ENCODE results near the gene FGF2.
"Not testable (repeated sequence)": the region's sequence is repeated elsewhere in the genome, so short reads cannot be mapped to it uniquely, and the experiment has no call there.

The FGF2 gene

DNA sequence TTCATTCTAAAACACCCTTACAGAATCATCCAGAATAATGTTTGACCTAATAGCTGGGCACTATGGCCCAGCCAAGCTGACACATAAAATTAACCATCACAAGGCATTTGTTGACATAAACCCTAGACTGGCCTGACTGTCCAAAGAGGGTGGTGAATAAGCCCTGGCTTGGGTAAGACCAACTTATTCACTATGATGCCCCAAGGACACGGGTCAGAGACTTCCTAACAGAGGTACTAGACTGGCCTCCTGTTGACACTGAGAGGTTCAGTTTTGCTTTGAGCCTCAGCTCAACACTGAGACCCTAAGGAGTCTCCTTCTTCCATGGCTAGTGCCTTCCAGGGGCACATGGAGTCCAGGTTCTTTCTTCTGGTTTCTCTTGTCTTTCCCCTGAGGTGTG lies 21.3 kb downstream of the FGF2 start:
- H3K27ac ChIP-seq, result no peak overlapping the region
- no peak for TF ChIP-seq ZFX (IDR thresholded peaks at IDR 0.05; ENCODE audit: borderline replicate concordance)
- TF ChIP-seq, protein P1, sequence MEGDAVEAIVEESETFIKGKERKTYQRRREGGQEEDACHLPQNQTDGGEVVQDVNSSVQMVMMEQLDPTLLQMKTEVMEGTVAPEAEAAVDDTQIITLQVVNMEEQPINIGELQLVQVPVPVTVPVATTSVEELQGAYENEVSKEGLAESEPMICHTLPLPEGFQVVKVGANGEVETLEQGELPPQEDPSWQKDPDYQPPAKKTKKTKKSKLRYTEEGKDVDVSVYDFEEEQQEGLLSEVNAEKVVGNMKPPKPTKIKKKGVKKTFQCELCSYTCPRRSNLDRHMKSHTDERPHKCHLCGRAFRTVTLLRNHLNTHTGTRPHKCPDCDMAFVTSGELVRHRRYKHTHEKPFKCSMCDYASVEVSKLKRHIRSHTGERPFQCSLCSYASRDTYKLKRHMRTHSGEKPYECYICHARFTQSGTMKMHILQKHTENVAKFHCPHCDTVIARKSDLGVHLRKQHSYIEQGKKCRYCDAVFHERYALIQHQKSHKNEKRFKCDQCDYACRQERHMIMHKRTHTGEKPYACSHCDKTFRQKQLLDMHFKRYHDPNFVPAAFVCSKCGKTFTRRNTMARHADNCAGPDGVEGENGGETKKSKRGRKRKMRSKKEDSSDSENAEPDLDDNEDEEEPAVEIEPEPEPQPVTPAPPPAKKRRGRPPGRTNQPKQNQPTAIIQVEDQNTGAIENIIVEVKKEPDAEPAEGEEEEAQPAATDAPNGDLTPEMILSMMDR (IDR thresholded peaks at IDR 0.05), result no peak

DNA sequence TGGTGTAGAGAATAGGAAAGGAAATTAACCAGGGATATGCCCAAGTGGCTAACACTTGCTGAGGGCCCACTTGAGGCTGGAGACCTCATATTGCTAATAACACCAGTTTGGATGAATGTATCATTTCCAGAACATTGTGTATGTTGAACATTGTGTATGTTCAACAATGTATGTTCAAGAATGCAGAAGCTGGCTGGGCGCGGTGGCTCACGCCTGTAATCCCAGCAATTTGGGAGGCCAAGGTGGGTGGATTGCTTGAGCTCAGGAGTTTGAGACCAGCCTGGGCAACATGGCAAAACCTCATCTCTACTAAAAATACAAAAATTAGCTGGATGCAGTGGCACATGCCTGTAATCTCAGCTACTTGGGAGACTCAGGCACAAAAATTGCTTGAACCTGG lies 23.2 kb downstream of the FGF2 start:
- H3K27ac ChIP-seq, result not testable (repeated sequence)

DNA sequence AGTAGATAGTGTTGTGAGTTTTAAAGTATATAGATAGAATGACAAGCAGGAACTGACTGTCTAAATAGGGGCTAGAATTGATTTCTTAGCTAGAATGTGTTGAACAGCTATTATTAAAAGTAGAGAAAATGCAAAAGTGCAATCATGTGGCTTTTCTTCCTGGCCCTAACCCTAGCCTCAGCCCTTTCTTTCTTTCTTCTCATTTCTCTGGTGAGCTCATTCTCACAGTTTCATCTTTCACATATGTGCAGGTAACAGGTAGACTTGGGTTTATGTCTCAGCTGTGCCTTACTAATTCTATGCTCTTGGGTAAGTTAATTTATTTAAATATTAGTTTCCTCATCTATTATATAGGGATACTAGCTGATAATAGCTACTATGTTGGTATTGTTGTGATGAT lies 24.9 kb downstream of the FGF2 start:
- H3K27ac ChIP-seq, result no peak overlapping the region
- TF ChIP-seq, protein P1 (IDR thresholded peaks at IDR 0.05), result no peak
- TF ChIP-seq ZFX (IDR thresholded peaks at IDR 0.05; ENCODE audit: borderline replicate concordance), result no peak

DNA sequence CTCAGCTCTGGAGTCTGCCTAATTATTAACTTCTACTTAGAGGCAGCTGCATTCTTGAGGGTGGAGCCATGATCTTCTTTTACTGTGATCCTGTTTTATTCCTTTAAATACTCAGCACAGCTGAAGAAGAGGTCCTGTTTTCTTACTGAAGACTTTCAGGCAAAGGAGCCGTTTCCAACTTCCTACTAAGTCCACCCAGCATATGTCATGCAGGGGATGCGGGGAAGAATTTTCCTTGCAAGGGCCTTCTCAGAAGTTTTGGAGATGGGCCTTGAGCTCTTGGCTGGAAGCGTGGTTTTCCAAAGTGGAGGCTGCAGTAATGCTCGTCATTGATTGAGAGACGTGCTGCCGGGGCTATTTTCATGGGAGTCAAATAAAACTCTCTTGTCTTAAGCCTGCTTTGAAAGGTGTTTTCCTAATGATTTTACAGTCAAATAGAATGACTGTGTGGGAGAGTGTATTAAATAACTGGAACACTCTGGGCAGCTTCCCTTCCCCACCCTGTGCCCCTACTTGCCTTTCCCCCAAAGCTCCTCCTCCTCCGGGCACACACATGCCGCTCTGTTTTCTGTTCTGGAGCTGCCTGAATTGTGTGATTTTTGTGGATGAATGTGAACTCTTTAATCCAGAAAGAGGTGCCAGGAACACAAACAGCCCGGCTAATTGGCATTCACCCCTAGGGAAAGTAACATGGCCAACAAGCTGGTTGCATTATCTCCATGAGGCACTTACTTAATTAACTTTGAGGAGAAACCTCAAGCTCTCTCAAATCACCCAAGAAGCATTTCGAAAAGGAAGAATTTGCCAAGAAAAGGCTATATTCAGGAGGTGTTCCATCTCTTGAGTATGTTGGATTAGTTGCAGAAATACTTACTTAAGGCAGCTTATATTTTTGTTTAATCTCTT lies 28.1 kb downstream of the FGF2 start:
- TF ChIP-seq ZFX (IDR thresholded peaks at IDR 0.05; ENCODE audit: borderline replicate concordance), result no peak
- TF ChIP-seq, protein P1 (IDR thresholded peaks at IDR 0.05), result no peak
- no peak overlapping the region for H3K27ac ChIP-seq

DNA sequence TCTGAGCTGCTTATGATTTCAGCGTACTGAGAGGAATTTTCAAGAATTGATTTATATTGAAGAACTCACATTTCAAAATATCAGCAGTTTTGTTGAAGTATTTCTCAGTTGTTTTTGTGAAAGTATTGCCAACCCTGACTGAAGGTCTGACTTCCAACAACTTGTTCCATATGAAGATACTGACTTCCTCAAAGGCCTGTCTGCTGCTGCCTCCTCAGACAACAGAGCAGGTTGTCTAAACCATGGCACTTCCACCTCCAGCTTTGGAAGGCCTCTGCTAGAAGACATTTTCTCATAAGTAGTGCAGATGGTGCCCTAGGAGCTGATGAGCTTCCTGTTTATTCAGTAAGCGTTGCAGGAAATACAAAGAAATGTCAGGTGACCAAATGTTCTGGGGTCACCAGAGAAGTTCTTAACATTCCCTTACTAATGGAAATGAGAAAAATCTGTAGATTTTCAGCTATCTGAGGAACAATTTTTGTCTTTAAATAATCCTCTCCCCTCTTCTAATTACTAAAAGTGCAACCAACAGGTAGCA lies 28.8 kb downstream of the FGF2 start:
- TF ChIP-seq ZFX (IDR thresholded peaks at IDR 0.05; ENCODE audit: borderline replicate concordance), result no peak
- TF ChIP-seq, protein P1 (IDR thresholded peaks at IDR 0.05), result no peak

DNA sequence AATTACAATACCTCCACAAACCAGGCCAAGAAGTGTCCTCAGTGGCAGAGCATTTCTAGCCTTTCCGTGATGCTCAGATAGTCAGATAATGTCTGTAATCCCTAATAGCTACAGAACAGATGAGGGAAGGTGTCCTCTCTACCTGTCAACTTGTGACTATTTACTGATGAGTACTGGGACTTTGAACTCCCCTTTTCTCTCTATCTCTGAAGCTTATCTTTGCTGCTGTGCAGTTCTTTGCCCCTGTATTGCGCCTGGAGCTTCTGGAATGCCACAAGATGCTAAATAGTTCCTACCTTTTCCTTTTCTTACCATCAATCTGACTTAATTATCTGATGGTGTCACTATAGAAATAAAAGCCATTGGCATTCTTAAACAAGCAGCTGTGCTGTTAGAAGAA lies 30.5 kb downstream of the FGF2 start:
- H3K27ac ChIP-seq, result no peak overlapping the region
- TF ChIP-seq, protein P1 (IDR thresholded peaks at IDR 0.05), result no peak
- TF ChIP-seq ZFX (IDR thresholded peaks at IDR 0.05; ENCODE audit: borderline replicate concordance), result no peak

More for the DNA sequence above, 28.8 kb downstream of the FGF2 start:
- H3K27ac ChIP-seq, result no peak overlapping the region

DNA sequence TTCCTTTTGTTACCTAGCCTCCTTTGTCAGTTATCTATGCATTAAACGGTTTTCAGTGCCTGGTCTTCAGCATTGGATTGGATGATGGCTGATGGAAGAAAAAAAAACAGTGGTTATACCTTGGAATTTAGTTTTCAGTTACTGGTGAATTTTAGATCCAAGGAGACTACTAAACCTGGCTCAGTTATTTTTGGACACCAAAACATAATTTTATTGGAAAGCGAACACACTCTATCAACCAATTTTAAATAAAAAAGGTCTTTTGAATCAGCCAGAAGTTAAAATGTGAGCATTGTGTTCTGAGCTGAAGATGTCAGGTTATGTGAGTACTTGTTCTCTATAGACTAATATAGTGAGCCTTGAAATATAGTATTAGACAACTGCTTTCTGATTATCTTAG lies 32.1 kb downstream of the FGF2 start:
- no peak overlapping the region for H3K27ac ChIP-seq
- no peak for TF ChIP-seq ZFX (IDR thresholded peaks at IDR 0.05; ENCODE audit: borderline replicate concordance)
- TF ChIP-seq, protein P1 (IDR thresholded peaks at IDR 0.05), result no peak
